Measurements from ENCODE around the gene FZR1.

GRCh38 chr19:3534375-3535234, 28.5 kb downstream of the FZR1 start:
- TF ChIP-seq POLR2A (IDR thresholded peaks at IDR 0.05; ENCODE audit: control extremely low read depth in 1 of 2, low read depth in 2 of 2, low read length in 2 of 2) (no peak), HDAC6 (IDR thresholded peaks at IDR 0.05; ENCODE audit: low read depth, low read length) (no peak), CTCF (IDR thresholded peaks at IDR 0.05; ENCODE audit: control extremely low read depth in 1 of 3, insufficient read depth in 1 of 3, low read depth in 1 of 3, low read length in 3 of 3) (no peak), CHD1 (IDR thresholded peaks at IDR 0.05; ENCODE audit: low read depth, low read length) (no peak)
